Left lung (tissue), 10 donors: ENCODE measurements around the gene TBX6. TPM values are rescaled to one million over a fixed set of nuclear protein-coding genes. Genes with fewer than 3 reads are reported as not detected.

Experiments used
- ATAC-seq: fragments of 200-7000 bp; cut with Tn5 transposase; one replicate; pipeline ENCODE4 v1.9.1; 2020; ENCODE audit warnings: moderate library complexity
- DNase-seq, 4 donors: peaks; one replicate each; pipeline ENCODE4 v3.0.0-alpha.2; 2013 to 2020
- H3K27ac ChIP-seq, 2 donors: fragments of 200-600 bp; sonication (generic) in 1 of 2; one replicate each; pipeline versions ENCODE4 v1.5.0 to v1.8.0; 2020 to 2021
- H3K27me3 ChIP-seq, 2 donors: fragments of 200-600 bp; sonication (generic) in 1 of 2; one replicate each; pipeline versions ENCODE4 v1.5.0 to v1.8.0; 2020 to 2021
- H3K36me3 ChIP-seq, 2 donors: fragments of 200-600 bp; sonication (generic) in 1 of 2; one replicate each; pipeline versions ENCODE4 v1.5.0 to v1.8.0; 2020 to 2021
- H3K4me1 ChIP-seq, 2 donors: fragments of 200-600 bp; one replicate each; pipeline ENCODE4 v1.8.0; 2021
- H3K4me3 ChIP-seq, 2 donors: fragments of 200-600 bp; sonication (generic) in 1 of 2; one replicate each; pipeline versions ENCODE4 v1.5.0 to v1.8.0; 2020 to 2021; ENCODE audit warnings: mild to moderate bottlenecking in 1 of 2
- H3K9me3 ChIP-seq, 2 donors: fragments of 200-600 bp; sonication (generic) in 1 of 2; one replicate each; pipeline versions ENCODE4 v1.5.0 to v1.8.0; 2020 to 2021
- intact Hi-C, 2 donors: fragments of 100-400 bp; cut with DNase I; formaldehyde crosslinking; loops; one replicate each; pipeline versions ENCODE4 v1.11.2 to v1.14.2; 2022
- polyA plus RNA-seq, 6 donors: library from polyadenylated mRNA; unstranded; fragments of 120-200 nt; gene quantifications; one replicate each; pipeline ENCODE4 v1.2.1, GENCODE V29; 2013; ENCODE audit not compliant: insufficient read length in 6 of 6
- total RNA-seq, 2 donors: library from RNA; stranded (reverse); fragmentation: NEBNext Ultra II Directional; extraction: Animal tissue kit (Norgen Biotek cat#: 25700); gene quantifications; one replicate each; pipeline ENCODE4 v1.2.1, GENCODE V29; 2021
- TF ChIP-seq, protein P1 (sequence below), 2 donors: fragments of 200-600 bp; sonication (generic) in 1 of 2; IDR thresholded peaks; one replicate each; pipeline versions ENCODE4 v1.5.0 to v1.8.0; 2021; ENCODE audit warnings: antibody characterized with exemption in 2 of 2
- donor health status: DM: no; HTN: yes; CAD: no.
- donor health status: DM: no; HTN: no; CAD: no.

The TBX6 gene
- total and polyA plus RNA-seq, 8 donors = 0.79 to 1.9 (median 1.7) TPM

DNA sequence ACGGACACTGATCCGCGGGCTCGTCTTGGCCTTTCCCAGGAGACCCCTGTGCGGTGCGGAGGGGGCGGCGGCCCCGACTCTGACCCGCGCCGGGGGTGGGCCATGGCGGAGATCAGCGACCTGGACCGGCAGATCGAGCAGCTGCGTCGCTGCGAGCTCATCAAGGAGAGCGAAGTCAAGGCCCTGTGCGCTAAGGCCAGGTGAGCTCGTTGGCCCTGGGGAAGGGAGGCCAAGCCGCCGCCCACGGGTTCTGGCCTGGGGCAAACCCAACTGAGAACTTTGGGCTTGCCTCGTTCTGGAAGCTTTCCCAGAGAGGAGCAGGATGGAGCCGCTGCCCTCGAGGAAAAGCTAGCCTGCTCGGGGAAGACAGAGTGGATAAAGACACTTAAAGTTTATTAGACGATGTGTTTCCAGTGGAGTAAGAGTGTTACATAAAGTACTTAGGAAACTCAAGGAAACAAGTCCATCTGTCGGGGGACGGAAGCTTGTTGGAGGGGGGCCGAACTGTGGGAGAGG lies 15.4 kb downstream of the TBX6 start:
- Histone ChIP-seq H3K36me3 (peaks cover 0 to 66% of the 10 kb centered on the region in 2 donors), H3K4me3 (peak overlapping the region; percentile 94 to 98), H3K27me3 (no peaks in the 10 kb centered on the region), H3K27ac (peak overlapping the region; percentile 89), H3K9me3 (no peaks in the 10 kb centered on the region), H3K4me1 (peaks cover 11 to 45% of the 10 kb centered on the region in 2 donors)
- intact Hi-C loops = no loop called here
- ATAC-seq (peak; percentile 33), DNase-seq (peak in 1 of 4 donors; percentile 81)
- TF ChIP-seq, protein P1, sequence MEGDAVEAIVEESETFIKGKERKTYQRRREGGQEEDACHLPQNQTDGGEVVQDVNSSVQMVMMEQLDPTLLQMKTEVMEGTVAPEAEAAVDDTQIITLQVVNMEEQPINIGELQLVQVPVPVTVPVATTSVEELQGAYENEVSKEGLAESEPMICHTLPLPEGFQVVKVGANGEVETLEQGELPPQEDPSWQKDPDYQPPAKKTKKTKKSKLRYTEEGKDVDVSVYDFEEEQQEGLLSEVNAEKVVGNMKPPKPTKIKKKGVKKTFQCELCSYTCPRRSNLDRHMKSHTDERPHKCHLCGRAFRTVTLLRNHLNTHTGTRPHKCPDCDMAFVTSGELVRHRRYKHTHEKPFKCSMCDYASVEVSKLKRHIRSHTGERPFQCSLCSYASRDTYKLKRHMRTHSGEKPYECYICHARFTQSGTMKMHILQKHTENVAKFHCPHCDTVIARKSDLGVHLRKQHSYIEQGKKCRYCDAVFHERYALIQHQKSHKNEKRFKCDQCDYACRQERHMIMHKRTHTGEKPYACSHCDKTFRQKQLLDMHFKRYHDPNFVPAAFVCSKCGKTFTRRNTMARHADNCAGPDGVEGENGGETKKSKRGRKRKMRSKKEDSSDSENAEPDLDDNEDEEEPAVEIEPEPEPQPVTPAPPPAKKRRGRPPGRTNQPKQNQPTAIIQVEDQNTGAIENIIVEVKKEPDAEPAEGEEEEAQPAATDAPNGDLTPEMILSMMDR (IDR thresholded peaks at IDR 0.05) = no peak

DNA sequence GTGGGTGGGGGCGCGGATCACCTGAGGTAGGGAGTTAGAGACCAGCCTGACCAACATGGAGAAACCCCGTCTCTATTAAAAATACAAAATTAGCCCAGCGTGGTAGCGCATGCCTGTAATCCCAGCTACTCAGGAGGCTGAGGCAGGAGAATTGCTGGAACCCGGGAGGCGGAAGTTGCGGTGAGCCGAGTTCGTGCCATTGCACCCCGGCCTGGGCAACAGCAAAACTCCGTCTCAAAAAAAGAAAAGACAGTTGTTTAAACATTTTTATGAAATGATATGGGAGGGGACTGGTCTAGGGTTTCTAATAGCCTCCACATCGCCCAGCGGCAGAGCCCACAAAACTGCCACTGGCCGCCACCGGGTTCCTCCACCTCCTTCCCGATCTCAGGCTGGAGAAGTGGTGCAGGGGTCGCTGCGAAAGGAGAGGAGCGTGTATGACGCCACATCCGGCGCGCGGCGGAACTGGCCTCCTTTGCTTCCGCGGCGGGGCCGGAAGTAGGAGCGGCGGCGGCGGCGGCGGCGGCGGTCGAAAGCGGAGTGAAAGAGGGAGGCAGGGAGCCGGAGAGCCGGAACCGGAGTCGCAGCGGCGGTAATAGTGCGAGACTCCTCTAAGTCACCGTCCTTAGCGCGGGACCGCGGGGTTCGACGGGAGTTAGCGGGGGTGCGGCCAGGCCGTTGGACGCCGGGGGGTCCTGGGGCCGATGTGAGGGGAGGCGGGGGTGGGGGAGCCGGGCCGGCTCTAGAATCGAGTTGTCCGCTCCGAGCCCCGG lies 16.0 kb downstream of the TBX6 start, which contains the start of gene PPP4C:
TSS of gene PPP4C (plus strand) at position 492 of the 773 bp plus-strand sequence. CDS start 384 bp downstream, outside the sequence.
- ATAC-seq (peak; percentile 97), DNase-seq (peak; percentile 85 to 98 (median 92))
- intact Hi-C loops = no loop called here
- Histone ChIP-seq H3K27me3 (no peaks in the 10 kb centered on the region), H3K27ac (peak within 1 kb of the TSS; percentile 89), H3K4me1 (peaks cover 11 to 50% of the 10 kb centered on the region in 2 donors), H3K4me3 (peak within 1 kb of the TSS; percentile 94 to 98), H3K36me3 (peaks cover 0 to 66% of the 10 kb centered on the region in 2 donors), H3K9me3 (no peaks in the 10 kb centered on the region)
- TF ChIP-seq, protein P1 (IDR thresholded peaks at IDR 0.05) = peak in 1 of 2 donors; percentile 27

DNA sequence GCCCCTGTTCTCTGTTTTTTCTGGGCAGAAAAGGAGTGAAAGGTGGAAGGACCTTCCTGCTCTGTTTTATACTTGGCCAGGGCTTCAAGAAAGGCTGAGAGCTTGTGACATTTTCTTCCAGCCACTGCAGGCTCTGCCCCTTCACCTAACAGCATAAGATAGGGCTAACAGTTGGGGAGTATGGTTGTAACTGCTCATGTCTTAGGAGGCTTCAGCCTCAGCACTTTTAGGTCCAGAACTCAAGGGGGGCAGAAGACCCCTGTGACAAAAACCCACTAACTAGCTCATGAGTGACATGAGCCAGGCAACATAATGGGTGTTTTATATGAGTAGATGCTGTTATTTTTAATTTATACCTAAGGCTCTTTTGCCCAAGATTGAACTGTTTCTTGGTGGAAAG lies 21.2 kb downstream of the TBX6 start:
- no peak overlapping the region for H3K27ac ChIP-seq

DNA sequence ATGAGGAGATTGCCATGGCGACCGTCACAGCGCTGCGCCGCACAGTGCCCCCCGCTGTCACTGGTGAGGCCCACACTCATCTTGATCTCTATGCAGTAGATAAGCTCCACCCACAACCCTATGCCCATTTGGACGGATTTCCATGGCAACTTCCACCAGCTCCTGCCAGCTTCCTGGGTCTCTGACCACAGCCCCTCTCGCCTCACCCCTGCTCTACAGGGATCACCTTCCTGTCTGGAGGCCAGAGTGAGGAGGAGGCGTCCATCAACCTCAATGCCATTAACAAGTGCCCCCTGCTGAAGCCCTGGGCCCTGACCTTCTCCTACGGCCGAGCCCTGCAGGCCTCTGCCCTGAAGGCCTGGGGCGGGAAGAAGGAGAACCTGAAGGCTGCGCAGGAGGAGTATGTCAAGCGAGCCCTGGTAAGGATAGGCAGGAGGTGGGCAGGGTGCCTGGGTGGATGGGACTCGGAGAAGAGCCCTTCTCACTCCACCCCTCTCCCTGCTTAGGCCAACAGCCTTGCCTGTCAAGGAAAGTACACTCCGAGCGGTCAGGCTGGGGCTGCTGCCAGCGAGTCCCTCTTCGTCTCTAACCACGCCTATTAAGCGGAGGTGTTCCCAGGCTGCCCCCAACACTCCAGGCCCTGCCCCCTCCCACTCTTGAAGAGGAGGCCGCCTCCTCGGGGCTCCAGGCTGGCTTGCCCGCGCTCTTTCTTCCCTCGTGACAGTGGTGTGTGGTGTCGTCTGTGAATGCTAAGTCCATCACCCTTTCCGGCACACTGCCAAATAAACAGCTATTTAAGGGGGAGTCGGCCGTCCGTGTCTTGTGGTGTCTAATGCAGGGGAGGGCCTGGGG lies 21.9 kb downstream of the TBX6 start:
- intact Hi-C loops = no loop called here
- no peaks in the 10 kb centered on the region for H3K9me3 ChIP-seq
- no peaks in the 10 kb centered on the region for H3K27me3 ChIP-seq
- TF ChIP-seq, protein P1 (IDR thresholded peaks at IDR 0.05) = no peak
- ATAC-seq = no peak
- H3K4me1 ChIP-seq = peaks cover 17 to 58% of the 10 kb centered on the region in 2 donors
- DNase-seq = no peak
- H3K27ac ChIP-seq = peak overlapping the region in 1 of 2 donors; percentile 33
- peaks cover 0 to 74% of the 10 kb centered on the region in 2 donors for H3K36me3 ChIP-seq
- H3K4me3 ChIP-seq = no peak overlapping the region

More for the DNA sequence above, 21.2 kb downstream of the TBX6 start:
- Histone ChIP-seq H3K27me3 (no peaks in the 10 kb centered on the region), H3K4me1 (peaks cover 17 to 64% of the 10 kb centered on the region in 2 donors), H3K9me3 (no peaks in the 10 kb centered on the region), H3K36me3 (peaks cover 0 to 74% of the 10 kb centered on the region in 2 donors), H3K4me3 (no peak overlapping the region)
- intact Hi-C loops = no loop called here
- DNase-seq = no peak
- TF ChIP-seq, protein P1 (IDR thresholded peaks at IDR 0.05) = no peak
- ATAC-seq = no peak
